ENCODE measurements around the gene POU3F3. TPM values are rescaled to one million over a fixed set of nuclear protein-coding genes. Genes with fewer than 3 reads are reported as not detected.

The POU3F3 gene
- total RNA-seq, 1 donor from 2014 or later = 266 TPM

GRCh38 chr2:104871649-104871971 lies 17.7 kb downstream of the POU3F3 start:
- DNase-seq (ENCODE audit: low spot score in 2 of 2) (no peak), FAIRE-seq (no peak)

- DNase-seq (ENCODE audit: low spot score in 2 of 2) (peak in 1 of 2 donors; percentile 61), FAIRE-seq (no peak)
Observed at GRCh38 chr2:104871972-104872865, 18.3 kb downstream of the POU3F3 start.

- peak; percentile 78 to 81 for DNase-seq (ENCODE audit: low spot score in 2 of 2)
- no peak for FAIRE-seq
Observed at GRCh38 chr2:104872866-104873688, 19.2 kb downstream of the POU3F3 start.

- no peak for DNase-seq (ENCODE audit: low spot score in 2 of 2)
Observed at GRCh38 chr2:104873689-104874054, 19.8 kb downstream of the POU3F3 start.

GRCh38 chr2:104874230-104874629 lies 20.3 kb downstream of the POU3F3 start:
- FAIRE-seq = no peak
- DNase-seq (ENCODE audit: low spot score in 2 of 2) = no peak

More at GRCh38 chr2:104873689-104874054, 19.8 kb downstream of the POU3F3 start:
- FAIRE-seq = no peak

GRCh38 chr2:104875262-104875661 lies 21.3 kb downstream of the POU3F3 start:
- no peak for DNase-seq (ENCODE audit: low spot score in 2 of 2)
- FAIRE-seq = no peak

DNA sequence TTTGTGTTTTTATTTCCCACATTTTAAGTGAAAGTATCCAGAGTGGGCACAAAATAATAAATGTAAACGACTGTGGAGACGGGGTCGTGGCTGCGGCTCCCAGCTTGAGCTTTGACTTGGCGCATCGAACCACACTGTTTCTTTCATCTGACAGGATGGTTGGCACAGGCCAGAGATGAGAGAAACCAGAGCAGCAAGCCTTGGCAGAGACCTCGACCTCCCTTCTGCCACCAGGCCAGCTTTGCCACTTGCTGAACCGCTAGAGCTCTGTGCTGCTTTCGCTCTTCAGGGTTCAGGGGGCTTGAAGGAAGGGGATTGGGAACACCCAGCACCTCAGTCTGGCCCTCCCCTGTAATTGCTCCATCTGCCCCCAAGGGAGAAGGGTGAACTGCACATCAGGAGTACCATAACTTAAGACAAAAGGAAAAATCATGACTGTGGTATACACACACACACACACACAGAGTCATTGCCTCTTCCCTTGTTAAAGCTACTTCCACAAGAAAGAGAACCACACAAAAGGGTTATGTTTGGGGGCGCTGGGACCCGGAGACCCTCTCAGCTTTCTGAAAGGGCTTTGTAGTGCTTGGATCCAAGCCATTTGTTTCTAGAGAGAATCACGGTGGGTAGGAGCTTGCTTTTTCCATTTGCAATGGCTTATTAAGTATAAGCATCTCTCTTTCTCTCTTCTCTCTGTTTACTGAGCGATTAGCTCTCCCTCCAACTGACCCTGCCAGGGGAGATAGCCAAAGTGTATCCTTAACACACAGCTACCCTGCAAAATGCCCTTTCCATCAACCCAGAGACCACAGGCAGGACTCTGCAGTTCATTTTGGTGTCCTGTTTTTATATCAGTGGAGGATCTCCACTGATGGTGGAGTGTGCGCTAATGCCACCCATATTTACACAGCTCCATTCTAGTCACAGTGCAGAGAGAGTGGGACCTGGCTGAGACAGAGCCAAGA lies 23.0 kb downstream of the POU3F3 start:
- DNase-seq (ENCODE audit: low spot score in 2 of 2) (peak in 1 of 2 donors; percentile 35), FAIRE-seq (no peak)

- DNase-seq (ENCODE audit: low spot score in 2 of 2) (no peak), FAIRE-seq (no peak)
Observed at GRCh38 chr2:104878863-104879512, 25.1 kb downstream of the POU3F3 start.

- FAIRE-seq = no peak
- no peak for DNase-seq (ENCODE audit: low spot score in 2 of 2)
Observed at GRCh38 chr2:104880076-104880475, 26.2 kb downstream of the POU3F3 start.

- FAIRE-seq = no peak
- no peak for DNase-seq (ENCODE audit: low spot score in 2 of 2)
Observed at GRCh38 chr2:104883357-104883756, 29.4 kb downstream of the POU3F3 start.

GRCh38 chr2:104885119-104885782 lies 31.3 kb downstream of the POU3F3 start:
- DNase-seq (ENCODE audit: low spot score in 2 of 2) (no peak), FAIRE-seq (no peak)

- FAIRE-seq = no peak
- no peak for DNase-seq (ENCODE audit: low spot score in 2 of 2)
Observed at GRCh38 chr2:104887676-104888075, 33.8 kb downstream of the POU3F3 start.

- no peak for DNase-seq (ENCODE audit: low spot score in 2 of 2)
- FAIRE-seq = no peak
Observed at GRCh38 chr2:104888489-104889258, 34.8 kb downstream of the POU3F3 start.

- DNase-seq (ENCODE audit: low spot score in 2 of 2) = no peak
- FAIRE-seq = no peak
Observed at GRCh38 chr2:104889291-104889959, 35.5 kb downstream of the POU3F3 start.

DNA sequence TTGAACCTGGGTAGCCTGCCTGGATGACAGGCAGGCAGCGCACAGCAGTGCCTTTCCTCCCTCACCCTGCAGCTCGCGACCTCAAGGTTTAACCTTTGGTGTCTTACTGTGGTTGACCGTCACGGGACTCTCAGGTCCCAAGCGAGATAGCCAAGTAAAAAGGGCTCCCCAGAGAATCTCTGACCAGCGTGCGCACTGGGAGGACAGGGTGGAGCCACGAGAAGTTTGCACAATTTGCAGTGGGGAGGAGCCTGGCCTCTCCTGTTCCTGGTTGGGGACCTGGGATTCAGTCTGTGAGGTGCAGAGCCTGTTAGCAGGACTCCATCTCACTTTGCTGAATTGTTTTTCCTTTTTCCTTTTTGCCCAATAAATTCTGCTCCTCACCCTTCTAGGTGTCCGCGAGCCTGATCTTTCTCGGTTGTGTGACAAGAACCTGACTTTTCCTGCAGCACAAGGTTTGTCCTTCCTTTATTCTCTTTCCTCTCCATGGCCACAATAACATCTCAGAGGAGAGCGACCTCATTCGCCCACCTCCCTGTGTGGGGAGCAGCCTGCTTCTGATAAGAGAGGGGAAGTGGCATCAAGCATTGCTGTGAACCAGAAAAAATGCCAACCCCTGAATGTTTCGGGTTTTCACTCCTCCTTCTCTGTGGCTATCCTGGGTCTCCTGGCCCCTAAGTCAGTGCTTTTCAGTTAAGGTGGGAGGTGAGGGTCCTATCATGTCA lies 36.2 kb downstream of the POU3F3 start:
- FAIRE-seq = no peak

GRCh38 chr2:104890685-104891069 lies 36.8 kb downstream of the POU3F3 start:
- FAIRE-seq (no peak), DNase-seq (ENCODE audit: low spot score in 2 of 2) (no peak)

More for the DNA sequence above, 36.2 kb downstream of the POU3F3 start:
- no peak for DNase-seq (ENCODE audit: low spot score in 2 of 2)

- FAIRE-seq = no peak
- DNase-seq (ENCODE audit: low spot score in 2 of 2) = no peak
Observed at GRCh38 chr2:104891145-104891544, 37.2 kb downstream of the POU3F3 start.
